Measurements from ENCODE around the gene C4BPA. TPM values are rescaled to one million over a fixed set of nuclear protein-coding genes. Genes with fewer than 3 reads are reported as not detected.

Gene C4BPA
- total and polyA plus RNA-seq, 9 of the 15 experiments (the other 6 are each of a cell fraction or from before 2014, with no cell fraction given): 0.04 to 0.22 (median 0.11) TPM; not detected in 3

DNA sequence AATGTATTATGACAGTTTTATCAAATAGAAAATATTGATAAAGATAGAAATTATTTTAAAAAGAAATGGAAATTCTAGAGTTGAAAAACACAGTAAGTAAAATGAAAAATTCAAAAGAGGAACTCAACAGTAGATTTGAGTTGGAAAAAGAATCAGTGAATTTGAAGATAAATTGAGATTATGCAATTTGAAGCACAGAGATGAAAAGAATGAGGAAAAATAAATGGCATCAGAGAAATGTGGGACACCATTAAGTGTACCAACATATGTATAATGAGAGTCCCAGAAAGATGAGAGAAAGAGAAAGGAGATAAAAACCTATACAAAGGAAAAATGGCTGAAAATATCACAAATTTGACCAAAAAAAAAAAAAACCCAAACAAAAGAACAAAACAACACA lies 25.0 kb downstream of the C4BPA start (continued):
- peak in 1 of 2 experiments; percentile 89; a peak in 2 of 3 replicates for TF ChIP-seq CBX3 (IDR thresholded peaks at IDR 0.05; ENCODE audit: borderline replicate concordance in 1 of 2, low read length in 2 of 2)
- TF ChIP-seq MECOM (CRISPR knock-in tag; IDR thresholded peaks at IDR 0.05): 0 out of 2 replicates have a peak, but pooled peaks have one; percentile 26
- TF ChIP-seq, protein P1, sequence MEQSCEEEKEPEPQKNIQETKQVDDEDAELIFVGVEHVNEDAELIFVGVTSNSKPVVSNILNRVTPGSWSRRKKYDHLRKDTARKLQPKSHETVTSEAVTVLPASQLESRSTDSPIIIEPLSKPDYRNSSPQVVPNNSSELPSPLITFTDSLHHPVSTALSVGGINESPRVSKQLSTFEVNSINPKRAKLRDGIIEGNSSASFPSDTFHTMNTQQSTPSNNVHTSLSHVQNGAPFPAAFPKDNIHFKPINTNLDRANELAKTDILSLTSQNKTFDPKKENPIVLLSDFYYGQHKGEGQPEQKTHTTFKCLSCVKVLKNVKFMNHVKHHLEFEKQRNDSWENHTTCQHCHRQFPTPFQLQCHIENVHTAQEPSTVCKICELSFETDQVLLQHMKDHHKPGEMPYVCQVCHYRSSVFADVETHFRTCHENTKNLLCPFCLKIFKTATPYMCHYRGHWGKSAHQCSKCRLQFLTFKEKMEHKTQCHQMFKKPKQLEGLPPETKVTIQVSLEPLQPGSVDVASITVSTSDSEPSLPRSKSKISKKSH (CRISPR knock-in tag; IDR thresholded peaks at IDR 0.05): peak; percentile 92
- TF ChIP-seq ZEB2 (IDR thresholded peaks at IDR 0.05): peak; percentile 78
- TF ChIP-seq, protein P2, sequence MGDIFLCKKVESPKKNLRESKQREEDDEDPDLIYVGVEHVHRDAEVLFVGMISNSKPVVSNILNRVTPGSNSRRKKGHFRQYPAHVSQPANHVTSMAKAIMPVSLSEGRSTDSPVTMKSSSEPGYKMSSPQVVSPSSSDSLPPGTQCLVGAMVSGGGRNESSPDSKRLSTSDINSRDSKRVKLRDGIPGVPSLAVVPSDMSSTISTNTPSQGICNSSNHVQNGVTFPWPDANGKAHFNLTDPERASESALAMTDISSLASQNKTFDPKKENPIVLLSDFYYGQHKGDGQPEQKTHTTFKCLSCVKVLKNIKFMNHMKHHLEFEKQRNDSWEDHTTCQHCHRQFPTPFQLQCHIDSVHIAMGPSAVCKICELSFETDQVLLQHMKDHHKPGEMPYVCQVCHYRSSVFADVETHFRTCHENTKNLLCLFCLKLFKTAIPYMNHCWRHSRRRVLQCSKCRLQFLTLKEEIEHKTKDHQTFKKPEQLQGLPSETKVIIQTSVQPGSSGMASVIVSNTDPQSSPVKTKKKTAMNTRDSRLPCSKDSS (IDR thresholded peaks at IDR 0.05; ENCODE audit: low read depth, partially characterized antibody): peak; percentile 94

DNA sequence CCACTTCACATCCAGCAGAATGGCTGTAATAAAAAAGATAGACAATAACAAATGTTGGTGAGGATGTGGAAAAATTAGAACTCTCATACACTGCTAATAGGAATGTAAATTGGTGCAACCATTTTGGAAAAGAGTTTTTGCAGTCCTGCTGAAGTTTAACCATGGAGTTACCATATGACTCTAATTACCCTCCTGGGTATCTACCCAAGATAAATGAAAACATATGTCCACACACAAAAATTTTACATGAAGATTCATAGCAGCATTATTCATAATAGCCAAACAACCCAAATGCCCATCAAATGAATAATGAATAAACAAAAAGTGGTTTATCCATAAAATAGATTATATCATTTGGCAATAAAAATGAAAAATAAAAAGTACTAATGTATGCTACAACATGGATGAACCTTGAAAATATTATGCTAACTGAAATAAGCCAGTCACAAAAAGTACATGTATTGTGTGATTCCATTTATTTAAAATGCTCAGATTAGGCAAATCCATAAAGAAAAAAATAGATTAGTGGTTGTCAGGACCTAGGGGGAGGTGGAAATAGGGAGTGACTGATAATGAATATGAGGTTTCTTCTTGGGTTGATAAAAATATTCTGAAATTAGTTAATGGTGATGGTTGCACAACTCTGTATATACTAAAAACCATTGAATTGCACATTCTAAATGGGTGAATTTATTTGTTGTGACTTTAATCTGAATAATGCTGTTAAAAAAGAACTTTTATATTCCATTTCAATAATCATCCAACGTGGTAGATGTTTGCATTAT lies 26.4 kb downstream of the C4BPA start:
- DNase-seq (ENCODE audit: extremely low read depth in 1 of 4, low spot score in 3 of 4): no peak
- no peak for TF ChIP-seq ZNF76 (CRISPR knock-in tag; IDR thresholded peaks at IDR 0.05; ENCODE audit: borderline replicate concordance)
- no peak for TF ChIP-seq GMEB1 (CRISPR knock-in tag; IDR thresholded peaks at IDR 0.05)
- no peak for TF ChIP-seq BRD4 (IDR thresholded peaks at IDR 0.05)
- no peak for TF ChIP-seq CCAR2 (IDR thresholded peaks at IDR 0.05; ENCODE audit: low read depth, low read length)
- no peak for TF ChIP-seq BACH1 (tag; IDR thresholded peaks at IDR 0.05)
- no peak for TF ChIP-seq ZNF395 (CRISPR knock-in tag; IDR thresholded peaks at IDR 0.05)
- TF ChIP-seq, protein P3, sequence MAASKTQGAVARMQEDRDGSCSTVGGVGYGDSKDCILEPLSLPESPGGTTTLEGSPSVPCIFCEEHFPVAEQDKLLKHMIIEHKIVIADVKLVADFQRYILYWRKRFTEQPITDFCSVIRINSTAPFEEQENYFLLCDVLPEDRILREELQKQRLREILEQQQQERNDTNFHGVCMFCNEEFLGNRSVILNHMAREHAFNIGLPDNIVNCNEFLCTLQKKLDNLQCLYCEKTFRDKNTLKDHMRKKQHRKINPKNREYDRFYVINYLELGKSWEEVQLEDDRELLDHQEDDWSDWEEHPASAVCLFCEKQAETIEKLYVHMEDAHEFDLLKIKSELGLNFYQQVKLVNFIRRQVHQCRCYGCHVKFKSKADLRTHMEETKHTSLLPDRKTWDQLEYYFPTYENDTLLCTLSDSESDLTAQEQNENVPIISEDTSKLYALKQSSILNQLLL (CRISPR knock-in tag; IDR thresholded peaks at IDR 0.05; ENCODE audit: borderline replicate concordance): no peak
- no peak for TF ChIP-seq TRIM28 (IDR thresholded peaks at IDR 0.05)

More for the DNA sequence above, 26.4 kb downstream of the C4BPA start:
- Histone ChIP-seq H3K9me1 (ENCODE audit: control insufficient read depth, insufficient read depth, low read length) (no peaks in the 10 kb centered on the region), H3K36me3 (ENCODE audit: control insufficient read depth, insufficient read depth, low read length) (no peaks in the 10 kb centered on the region), H3K9ac (ENCODE audit: insufficient read depth in 1 of 2, low read depth in 2 of 2, low read length in 2 of 2) (no peak overlapping the region), H4K20me1 (replicated peaks; ENCODE audit: control insufficient read depth, insufficient read depth, low read length) (no peaks in the 10 kb centered on the region), H3K79me2 (ENCODE audit: control insufficient read depth, insufficient read depth, low read length) (no peaks in the 10 kb centered on the region), H3K4me3 (no peak overlapping the region), H3K9me3 (replicated peaks; ENCODE audit: control insufficient read depth, insufficient read depth, low read depth, low read length) (peaks cover 5% of the 10 kb centered on the region; the same call in 1 of the 2 replicates), H3K27me3 (ENCODE audit: control insufficient read depth in 2 of 2, insufficient read depth in 2 of 2, low read length in 2 of 2) (no peaks in the 10 kb centered on the region), H2AFZ (ENCODE audit: low read depth, low read length) (no peak overlapping the region), H3K4me2 (ENCODE audit: insufficient read depth, low read length) (no peak overlapping the region), H3K4me1 (replicated peaks in 1 of 2; ENCODE audit: control insufficient read depth in 2 of 2, insufficient read depth in 2 of 2, low read length in 2 of 2) (no peaks in the 10 kb centered on the region), H3K27ac (ENCODE audit: extremely low read depth, low read depth, low read length) (no peak overlapping the region)
- intact Hi-C loops (cut with micrococcal nuclease) (no loop called here), in situ Hi-C loops (cut with MboI) (no loop called here)
- CTCF ChIA-PET (ENCODE audit: low intra/inter-chr PET ratio): no interaction called here
- POLR2A ChIA-PET: no interaction called here
- no peak for FAIRE-seq
- ATAC-seq: no peak
- 0% methylated on average over 1 of the region's 1 CpG for WGBS (ENCODE audit: insufficient coverage, low coverage, missing lambda C conversion rate)
- no TSS peak for BruUV-seq (replicated peaks)

Data from K562 (cell line).